ENCODE results near the gene SLC7A10.

DNA sequence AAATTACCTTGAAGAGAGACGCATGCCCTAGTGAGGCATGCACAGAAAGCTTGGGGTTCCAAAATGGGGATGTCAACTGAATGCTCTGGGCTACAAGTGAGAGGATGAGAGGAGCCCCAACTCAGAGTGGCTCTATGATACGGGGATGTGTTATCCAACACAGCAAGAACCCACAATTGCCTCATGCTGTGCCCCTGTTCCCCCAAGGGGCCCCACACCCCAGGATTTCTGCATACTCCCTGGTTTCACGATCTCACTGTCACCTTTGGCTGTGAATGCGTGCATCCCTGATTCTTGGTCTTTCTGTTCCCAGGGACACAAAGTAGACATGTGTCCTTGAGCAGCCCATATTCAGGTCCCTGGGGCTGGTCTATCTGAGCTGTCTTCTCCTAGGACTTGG is 64.4 kb downstream of the SLC7A10 start:
- TF ChIP-seq, protein P1, sequence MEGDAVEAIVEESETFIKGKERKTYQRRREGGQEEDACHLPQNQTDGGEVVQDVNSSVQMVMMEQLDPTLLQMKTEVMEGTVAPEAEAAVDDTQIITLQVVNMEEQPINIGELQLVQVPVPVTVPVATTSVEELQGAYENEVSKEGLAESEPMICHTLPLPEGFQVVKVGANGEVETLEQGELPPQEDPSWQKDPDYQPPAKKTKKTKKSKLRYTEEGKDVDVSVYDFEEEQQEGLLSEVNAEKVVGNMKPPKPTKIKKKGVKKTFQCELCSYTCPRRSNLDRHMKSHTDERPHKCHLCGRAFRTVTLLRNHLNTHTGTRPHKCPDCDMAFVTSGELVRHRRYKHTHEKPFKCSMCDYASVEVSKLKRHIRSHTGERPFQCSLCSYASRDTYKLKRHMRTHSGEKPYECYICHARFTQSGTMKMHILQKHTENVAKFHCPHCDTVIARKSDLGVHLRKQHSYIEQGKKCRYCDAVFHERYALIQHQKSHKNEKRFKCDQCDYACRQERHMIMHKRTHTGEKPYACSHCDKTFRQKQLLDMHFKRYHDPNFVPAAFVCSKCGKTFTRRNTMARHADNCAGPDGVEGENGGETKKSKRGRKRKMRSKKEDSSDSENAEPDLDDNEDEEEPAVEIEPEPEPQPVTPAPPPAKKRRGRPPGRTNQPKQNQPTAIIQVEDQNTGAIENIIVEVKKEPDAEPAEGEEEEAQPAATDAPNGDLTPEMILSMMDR (IDR thresholded peaks at IDR 0.05; ENCODE audit: low read depth, low read length), result no peak
- no peak for TF ChIP-seq EZH2phosphoT487 (IDR thresholded peaks at IDR 0.05; ENCODE audit: low read depth)

All from OCI-LY3 (cell line).